Neural crest cell (in vitro differentiated cells): ENCODE results near the gene B9D2. TPM values are rescaled to one million over a fixed set of nuclear protein-coding genes. Genes with fewer than 3 reads are reported as not detected.

Experiments used
- DNase-seq: peaks from one replicate; pipeline ENCODE4 v3.0.0; 2021; ENCODE audit warnings: low read depth, mixed read lengths, low spot score
- H3K27ac Mint-ChIP-seq: one replicate; pipeline ENCODE4 v1.8.0; 2021; ENCODE audit warnings: mild to moderate bottlenecking, mixed read lengths; ENCODE audit not compliant: unreplicated experiment
- H3K27me3 Mint-ChIP-seq: 2 replicates; pipeline ENCODE4 v1.8.0; 2021; ENCODE audit warnings: low read depth, mild to moderate bottlenecking, mixed read lengths
- H3K36me3 Mint-ChIP-seq: 2 replicates; pipeline ENCODE4 v1.8.0; 2021; ENCODE audit warnings: low read depth, mild to moderate bottlenecking, mixed read lengths
- H3K4me1 Mint-ChIP-seq: 2 replicates; pipeline ENCODE4 v1.8.0; 2021; ENCODE audit warnings: mixed read lengths
- H3K4me3 Mint-ChIP-seq: one replicate; pipeline ENCODE4 v1.8.0; 2021; ENCODE audit warnings: mild to moderate bottlenecking, mixed read lengths
- H3K9me3 Mint-ChIP-seq: 2 replicates; pipeline ENCODE4 v1.8.0; 2021; ENCODE audit warnings: mixed read lengths
- CTCF ChIP-seq: fragments of 200-600 bp; sonication (generic); conservative IDR thresholded peaks from 2 replicates; pipeline ENCODE4 v1.5.0; 2021; ENCODE audit warnings: antibody characterized with exemption, mild to moderate bottlenecking
- total RNA-seq: library from RNA; stranded (reverse); gene quantifications from 2 replicates; pipeline ENCODE4 v1.2.1, GENCODE V29; 2021

Gene B9D2
- total RNA-seq, 1 donor from 2014 or later, result 13.8 TPM

GRCh38 chr19:41318696-41319499, 45.1 kb downstream of the B9D2 start:
- no peak overlapping the region for H3K4me3 Mint-ChIP-seq
- TF ChIP-seq CTCF, result no peak
- no peaks in the 10 kb centered on the region for H3K9me3 Mint-ChIP-seq
- H3K27ac Mint-ChIP-seq, result no peak overlapping the region
- H3K27me3 Mint-ChIP-seq, result peaks cover 2% of the 10 kb centered on the region
- H3K36me3 Mint-ChIP-seq, result peaks cover 15% of the 10 kb centered on the region
- H3K4me1 Mint-ChIP-seq, result peaks cover 17% of the 10 kb centered on the region
- DNase-seq, result no peak

GRCh38 chr19:41316306-41316920, 47.5 kb downstream of the B9D2 start:
- H3K36me3 Mint-ChIP-seq, result peaks cover 23% of the 10 kb centered on the region
- H3K9me3 Mint-ChIP-seq, result no peaks in the 10 kb centered on the region
- no peak for DNase-seq
- H3K4me1 Mint-ChIP-seq, result peaks cover 12% of the 10 kb centered on the region
- TF ChIP-seq CTCF, result no peak
- H3K27ac Mint-ChIP-seq, result no peak overlapping the region
- H3K27me3 Mint-ChIP-seq, result no peaks in the 10 kb centered on the region
- peak overlapping the region; percentile 33 for H3K4me3 Mint-ChIP-seq

- no peak for TF ChIP-seq CTCF
Measured at GRCh38 chr19:41311613-41312012, 52.3 kb downstream of the B9D2 start.

DNA sequence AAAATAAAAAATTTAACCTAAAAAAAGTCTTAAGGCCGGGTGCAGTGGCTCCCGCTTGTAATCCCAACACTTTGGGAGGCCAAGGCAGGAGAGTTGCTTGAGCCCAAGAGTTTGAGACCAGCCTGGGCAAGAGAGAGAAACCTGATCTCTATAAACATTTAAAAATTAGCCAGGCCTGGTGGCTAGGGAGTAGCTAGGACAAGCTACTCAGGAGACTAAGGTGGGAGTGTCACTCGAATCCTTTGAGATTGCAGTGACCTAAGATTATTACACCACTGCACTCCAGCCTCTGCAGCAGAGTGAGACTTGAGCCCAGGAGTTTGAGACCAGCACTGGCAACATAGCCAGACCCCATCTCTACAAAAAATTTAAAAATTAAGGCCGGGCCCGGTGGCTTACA, 52.9 kb downstream of the B9D2 start:
- Mint-ChIP-seq H3K4me3 (peak overlapping the region; percentile 100), H3K36me3 (peaks cover 10% of the 10 kb centered on the region), H3K9me3 (no peaks in the 10 kb centered on the region), H3K4me1 (peaks cover 38% of the 10 kb centered on the region), H3K27me3 (peaks cover 9% of the 10 kb centered on the region), H3K27ac (no peak overlapping the region)
- DNase-seq, result no peak
- TF ChIP-seq CTCF, result no peak

More at GRCh38 chr19:41311613-41312012, 52.3 kb downstream of the B9D2 start:
- peak overlapping the region; percentile 79 for H3K4me3 Mint-ChIP-seq
- no peaks in the 10 kb centered on the region for H3K9me3 Mint-ChIP-seq
- peaks cover 9% of the 10 kb centered on the region for H3K27me3 Mint-ChIP-seq
- DNase-seq, result no peak
- H3K36me3 Mint-ChIP-seq, result peaks cover 15% of the 10 kb centered on the region
- H3K4me1 Mint-ChIP-seq, result peaks cover 38% of the 10 kb centered on the region
- no peak overlapping the region for H3K27ac Mint-ChIP-seq

DNA sequence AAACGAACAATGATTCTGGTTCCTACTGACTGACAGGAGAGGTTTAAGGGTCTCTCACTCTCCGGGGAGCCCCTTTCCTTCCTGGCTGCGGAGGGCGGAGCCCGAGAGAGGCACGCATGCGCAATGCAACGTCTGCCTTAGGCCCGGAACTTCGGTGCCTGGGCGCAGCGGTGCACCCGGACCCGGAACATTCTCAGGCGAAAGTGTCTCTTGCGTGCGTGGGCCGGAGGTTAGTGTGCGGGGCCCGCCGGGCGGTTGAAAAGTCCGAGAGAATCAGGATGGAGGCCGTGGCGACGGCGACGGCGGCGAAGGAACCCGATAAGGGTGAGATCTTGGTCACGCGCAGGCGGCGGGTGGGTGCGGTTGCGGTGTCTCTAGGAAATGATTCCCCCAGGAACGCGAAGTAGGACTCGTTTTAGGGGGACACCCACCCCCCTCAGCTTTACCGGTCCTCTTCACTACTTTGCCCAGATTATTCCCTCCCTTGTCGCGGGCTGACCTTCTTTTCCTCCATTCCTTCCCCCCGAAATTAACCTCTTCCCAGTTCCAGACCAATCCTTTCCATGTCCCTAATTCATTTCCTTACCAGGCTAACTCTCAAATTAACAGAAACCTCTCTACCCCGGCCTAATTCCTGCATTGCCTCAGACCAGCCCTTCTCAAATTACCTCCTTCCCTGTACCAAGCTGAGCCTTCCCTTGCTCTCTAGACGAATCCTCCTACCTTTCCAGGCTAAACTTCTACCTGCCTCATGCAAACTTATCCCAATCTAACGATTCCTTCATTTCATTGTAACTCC, 53.7 kb downstream of the B9D2 start, which contains the start of gene CCDC97:
Gene CCDC97 (plus strand): TSS at position 140 of the 799 bp plus-strand sequence. CDS start 139 bp downstream, at position 279.
- Mint-ChIP-seq H3K4me1 (peaks cover 38% of the 10 kb centered on the region), H3K27me3 (peaks cover 9% of the 10 kb centered on the region), H3K9me3 (no peaks in the 10 kb centered on the region), H3K4me3 (peak within 1 kb of the TSS; percentile 100), H3K27ac (peak within 1 kb of the TSS; percentile 98), H3K36me3 (peaks cover 8% of the 10 kb centered on the region)
- no peak for TF ChIP-seq CTCF
- DNase-seq, result peak; percentile 88
